HepG2 (cell line): Measurements from ENCODE around the gene GFPT2. TPM values are rescaled to one million over a fixed set of nuclear protein-coding genes. Genes with fewer than 3 reads are reported as not detected.

Source experiments
- AKNA ChIP-seq: sonication (generic); formaldehyde crosslinking; IDR thresholded peaks from 2 replicates; pipeline ENCODE4 v1.4.0; 2020; ENCODE audit warnings: missing genetic modification reagents, borderline replicate concordance
- EEA1 ChIP-seq: sonication (generic); formaldehyde crosslinking; IDR thresholded peaks from 2 replicates; pipeline ENCODE4 v1.5.1; 2020; ENCODE audit warnings: mild to moderate bottlenecking, missing genetic modification reagents, borderline replicate concordance
- GPN1 ChIP-seq: sonication (generic); formaldehyde crosslinking; IDR thresholded peaks from 2 replicates; pipeline ENCODE4 v1.5.1; 2020; ENCODE audit warnings: missing genetic modification reagents, borderline replicate concordance
- TBX3 ChIP-seq: fragments of 450-650 bp; IDR thresholded peaks from 2 replicates; pipeline ENCODE4 v1.6.1; 2017; ENCODE audit warnings: antibody characterized with exemption, mild to moderate bottlenecking, inconsistent platforms, borderline replicate concordance
- ZBTB33 ChIP-seq: sonication (generic); formaldehyde crosslinking; IDR thresholded peaks from 2 replicates; pipeline ENCODE4 v1.4.0; 2020; ENCODE audit warnings: missing genetic modification reagents
- ZHX1 ChIP-seq: sonication (generic); formaldehyde crosslinking; IDR thresholded peaks from 2 replicates; pipeline ENCODE4 v1.8.1; 2022; ENCODE audit warnings: low read depth, mild to moderate bottlenecking, missing genetic modification reagents
- polyA plus RNA-seq, 8 experiments: library from polyadenylated mRNA; depleted of rRNA in 3 of 8; stranded (reverse) in 7 of 8; unstranded in 1 of 8; fragments of >200 nt; fragmentation: Illumina TruSeq in 4 of 8; extraction: Trizol in 4 of 8; gene quantifications; 2 replicates each; pipeline versions ENCODE4 v1.2.1 to v1.2.3, GENCODE V29; 2011 to 2016; ENCODE audit warnings: low read depth in 4 of 8, missing spikeins in 1 of 8, mixed read lengths in 1 of 8; ENCODE audit not compliant: insufficient read depth in 1 of 8
- total RNA-seq, 5 experiments: library from RNA; depleted of rRNA; stranded (reverse); fragments of >200 nt; fragmentation: Illumina TruSeq; extraction: Trizol; gene quantifications; 2 replicates each; pipeline ENCODE4 v1.2.3, GENCODE V29; 2016; ENCODE audit warnings: low read depth in 1 of 5

Gene GFPT2
- total and polyA plus RNA-seq, 2 of the 13 experiments (the other 11 are each of a cell fraction or from before 2014, with no cell fraction given), result 0.18 TPM

GRCh38 chr5:180281706-180282105 lies 71.4 kb downstream of the GFPT2 start (continued):
- TF ChIP-seq ZHX1 (no peak), ZBTB33 (CRISPR knock-in tag) (no peak), EEA1 (CRISPR knock-in tag) (no peak), AKNA (no peak), TBX3 (no peak), GPN1 (no peak)
